ENCODE data around the gene VN1R4. TPM values are rescaled to one million over a fixed set of nuclear protein-coding genes. Genes with fewer than 3 reads are reported as not detected.
"Not testable (repeated sequence)": the region's sequence is repeated elsewhere in the genome, so short reads cannot be mapped to it uniquely, and the experiment has no call there.

The VN1R4 gene
- total and polyA plus RNA-seq, 2 of the 13 experiments (the other 11 are each of a cell fraction or from before 2014, with no cell fraction given) = not detected

DNA sequence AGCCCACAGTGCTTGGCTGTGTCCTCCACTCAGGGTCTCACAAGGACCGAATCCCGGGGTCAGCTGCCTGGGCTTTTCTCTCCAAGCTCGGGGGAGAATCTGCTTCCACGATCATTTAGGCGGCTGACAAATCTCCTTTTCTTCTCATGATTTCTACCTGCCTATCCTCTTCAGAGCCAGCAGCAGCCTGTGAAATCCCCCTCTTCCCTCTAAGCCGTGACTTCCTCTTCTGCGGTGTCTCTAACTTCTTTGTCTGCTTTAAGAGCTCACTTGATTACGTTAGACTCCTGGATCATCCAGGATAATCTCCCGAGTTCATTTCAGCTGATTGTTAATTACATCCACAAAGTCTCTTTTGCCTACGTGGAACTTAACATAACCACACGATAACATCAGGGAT lies 43.5 kb upstream of the VN1R4 start (continued):
- TF ChIP-seq, protein P1, sequence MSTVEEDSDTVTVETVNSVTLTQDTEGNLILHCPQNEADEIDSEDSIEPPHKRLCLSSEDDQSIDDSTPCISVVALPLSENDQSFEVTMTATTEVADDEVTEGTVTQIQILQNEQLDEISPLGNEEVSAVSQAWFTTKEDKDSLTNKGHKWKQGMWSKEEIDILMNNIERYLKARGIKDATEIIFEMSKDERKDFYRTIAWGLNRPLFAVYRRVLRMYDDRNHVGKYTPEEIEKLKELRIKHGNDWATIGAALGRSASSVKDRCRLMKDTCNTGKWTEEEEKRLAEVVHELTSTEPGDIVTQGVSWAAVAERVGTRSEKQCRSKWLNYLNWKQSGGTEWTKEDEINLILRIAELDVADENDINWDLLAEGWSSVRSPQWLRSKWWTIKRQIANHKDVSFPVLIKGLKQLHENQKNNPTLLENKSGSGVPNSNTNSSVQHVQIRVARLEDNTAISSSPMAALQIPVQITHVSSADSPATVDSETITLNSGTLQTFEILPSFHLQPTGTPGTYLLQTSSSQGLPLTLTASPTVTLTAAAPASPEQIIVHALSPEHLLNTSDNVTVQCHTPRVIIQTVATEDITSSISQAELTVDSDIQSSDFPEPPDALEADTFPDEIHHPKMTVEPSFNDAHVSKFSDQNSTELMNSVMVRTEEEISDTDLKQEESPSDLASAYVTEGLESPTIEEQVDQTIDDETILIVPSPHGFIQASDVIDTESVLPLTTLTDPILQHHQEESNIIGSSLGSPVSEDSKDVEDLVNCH (CRISPR knock-in tag; IDR thresholded peaks at IDR 0.05) = no peak

DNA sequence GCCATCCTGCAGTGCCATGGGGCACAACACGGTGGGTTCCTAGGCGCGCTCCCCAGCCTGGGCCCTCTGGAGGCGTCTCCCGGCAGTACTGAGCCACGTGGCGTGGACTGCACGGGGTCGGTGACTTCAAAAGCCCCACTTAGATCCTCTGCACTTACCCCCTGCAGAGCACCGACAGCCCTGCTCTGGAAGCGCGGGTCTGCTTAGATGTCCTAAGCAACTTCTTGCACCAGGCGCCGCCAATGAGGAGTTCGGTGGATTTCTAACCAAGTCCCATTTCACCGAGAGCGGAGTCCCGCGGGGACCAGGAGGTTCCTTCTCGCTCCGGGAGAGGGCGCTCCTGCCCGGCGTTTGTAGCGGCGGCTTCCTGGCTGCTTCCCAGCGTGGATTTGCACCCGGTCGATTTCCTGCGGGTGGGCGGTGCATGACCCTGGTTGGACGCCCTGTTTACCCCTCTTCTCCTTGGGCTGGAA lies 40.9 kb upstream of the VN1R4 start:
- H3K9me3 ChIP-seq (ENCODE audit: low read length) = peaks cover 14% of the 10 kb centered on the region; the same call in 1 of the 2 replicates
- no peak overlapping the region for H3K27ac ChIP-seq (ENCODE audit: extremely low read length, insufficient read depth, low read length)
- H3K4me1 ChIP-seq (ENCODE audit: insufficient read depth, low read length) = no peaks in the 10 kb centered on the region
- H3K36me3 ChIP-seq (replicated peaks in 1 of 2; ENCODE audit: control insufficient read depth in 1 of 2, insufficient read depth in 2 of 2, low read length in 2 of 2) = no peaks in the 10 kb centered on the region
- no peak for FAIRE-seq
- no peak overlapping the region for H2AFZ ChIP-seq (ENCODE audit: low read length)
- H3K79me2 ChIP-seq (ENCODE audit: insufficient read depth, low read length) = no peaks in the 10 kb centered on the region
- H3K4me3 ChIP-seq (replicated peaks in 1 of 3; ENCODE audit: insufficient read depth in 1 of 3, low read depth in 2 of 3, low read length in 3 of 3) = no peak overlapping the region
- 40% methylated on average over 3 of the region's 32 CpGs for WGBS (ENCODE audit: low lambda C conversion rate)
- ChIA-PET CTCF (ENCODE audit: low intra/inter-chr PET ratio, low total read pairs) (no interaction called here), POLR2A (no interaction called here)
- intact Hi-C loops (cut with micrococcal nuclease; ENCODE audit: unreplicated experiment) = no loop called here
- no TSS peak for BruUV-seq (replicated peaks)
- DNase-seq (ENCODE audit: low spot score) = no peak
- H3K9ac ChIP-seq (ENCODE audit: insufficient read depth, low read depth, low read length) = no peak overlapping the region
- no peak for ATAC-seq
- no peak overlapping the region for H3K4me2 ChIP-seq (ENCODE audit: low read depth, low read length)
- TF ChIP-seq STAG1 (CRISPR knock-in tag; IDR thresholded peaks at IDR 0.05) = peak; percentile 41
- TF ChIP-seq CEBPB (IDR thresholded peaks at IDR 0.05; ENCODE audit: borderline replicate concordance, low read depth, low read length) = no peak
- TF ChIP-seq, protein P2, sequence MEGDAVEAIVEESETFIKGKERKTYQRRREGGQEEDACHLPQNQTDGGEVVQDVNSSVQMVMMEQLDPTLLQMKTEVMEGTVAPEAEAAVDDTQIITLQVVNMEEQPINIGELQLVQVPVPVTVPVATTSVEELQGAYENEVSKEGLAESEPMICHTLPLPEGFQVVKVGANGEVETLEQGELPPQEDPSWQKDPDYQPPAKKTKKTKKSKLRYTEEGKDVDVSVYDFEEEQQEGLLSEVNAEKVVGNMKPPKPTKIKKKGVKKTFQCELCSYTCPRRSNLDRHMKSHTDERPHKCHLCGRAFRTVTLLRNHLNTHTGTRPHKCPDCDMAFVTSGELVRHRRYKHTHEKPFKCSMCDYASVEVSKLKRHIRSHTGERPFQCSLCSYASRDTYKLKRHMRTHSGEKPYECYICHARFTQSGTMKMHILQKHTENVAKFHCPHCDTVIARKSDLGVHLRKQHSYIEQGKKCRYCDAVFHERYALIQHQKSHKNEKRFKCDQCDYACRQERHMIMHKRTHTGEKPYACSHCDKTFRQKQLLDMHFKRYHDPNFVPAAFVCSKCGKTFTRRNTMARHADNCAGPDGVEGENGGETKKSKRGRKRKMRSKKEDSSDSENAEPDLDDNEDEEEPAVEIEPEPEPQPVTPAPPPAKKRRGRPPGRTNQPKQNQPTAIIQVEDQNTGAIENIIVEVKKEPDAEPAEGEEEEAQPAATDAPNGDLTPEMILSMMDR (CRISPR knock-in tag; IDR thresholded peaks at IDR 0.05) = peak; percentile 54
- H3K27me3 ChIP-seq (ENCODE audit: control insufficient read depth in 1 of 2, insufficient read depth in 2 of 2, low read length in 2 of 2) = peaks cover 0 to 13% of the 10 kb centered on the region in 2 experiments; a peak in 1 of 5 replicates
- in situ Hi-C loops (cut with HindIII; ENCODE audit: extremely low pct_ligation_motif_present, low pct_unique_long_range_greater_than_20kb) = no loop called here
- no peaks in the 10 kb centered on the region for H4K20me1 ChIP-seq (ENCODE audit: insufficient read depth, low read length)

DNA sequence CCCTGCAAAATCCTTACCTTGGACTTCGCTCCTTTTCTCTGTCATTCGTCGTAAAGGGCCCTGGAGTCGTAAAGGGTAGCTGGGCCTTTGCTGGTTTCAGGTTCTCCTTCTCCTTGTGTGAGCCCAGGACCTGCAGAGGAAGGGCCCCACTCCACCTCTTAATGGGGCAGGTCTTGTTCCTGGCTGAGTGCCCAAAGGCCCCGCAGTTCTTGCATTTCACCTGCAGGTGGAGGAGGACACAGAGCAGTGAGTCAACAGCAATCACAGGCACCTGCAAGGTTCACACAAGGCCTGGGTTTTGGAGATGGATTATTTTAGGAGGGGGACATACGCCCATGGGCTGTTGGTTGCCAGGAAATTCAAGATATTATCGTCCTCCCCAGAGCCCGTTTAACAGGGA lies 33.8 kb upstream of the VN1R4 start:
- CTCF ChIA-PET (ENCODE audit: low intra/inter-chr PET ratio, low total read pairs); intact Hi-C loops (cut with micrococcal nuclease; ENCODE audit: unreplicated experiment); H3K27ac ChIP-seq (ENCODE audit: extremely low read length, insufficient read depth, low read length); H3K36me3 ChIP-seq (replicated peaks in 1 of 2; ENCODE audit: control insufficient read depth in 1 of 2, insufficient read depth in 2 of 2, low read length in 2 of 2); H3K4me1 ChIP-seq (ENCODE audit: insufficient read depth, low read length); H3K4me2 ChIP-seq (ENCODE audit: low read depth, low read length); DNase-seq (ENCODE audit: low spot score); H4K20me1 ChIP-seq (ENCODE audit: insufficient read depth, low read length); H3K9me3 ChIP-seq (ENCODE audit: low read length); BruUV-seq (replicated peaks); POLR2A ChIA-PET; H3K79me2 ChIP-seq (ENCODE audit: insufficient read depth, low read length); H2AFZ ChIP-seq (ENCODE audit: low read length); H3K9ac ChIP-seq (ENCODE audit: insufficient read depth, low read depth, low read length); in situ Hi-C loops (cut with HindIII; ENCODE audit: extremely low pct_ligation_motif_present, low pct_unique_long_range_greater_than_20kb); H3K4me3 ChIP-seq (replicated peaks in 1 of 3; ENCODE audit: insufficient read depth in 1 of 3, low read depth in 2 of 3, low read length in 3 of 3); FAIRE-seq; H3K27me3 ChIP-seq (ENCODE audit: control insufficient read depth in 1 of 2, insufficient read depth in 2 of 2, low read length in 2 of 2): not testable (repeated sequence)
- ATAC-seq = peak; percentile 43; the same call in 1 of the 3 replicates
- WGBS (ENCODE audit: low lambda C conversion rate) = 80% methylated on average over 1 of the region's 8 CpGs

Measured in HepG2 (cell line).